ENCODE results near the gene CARD11.

Gene CARD11

DNA sequence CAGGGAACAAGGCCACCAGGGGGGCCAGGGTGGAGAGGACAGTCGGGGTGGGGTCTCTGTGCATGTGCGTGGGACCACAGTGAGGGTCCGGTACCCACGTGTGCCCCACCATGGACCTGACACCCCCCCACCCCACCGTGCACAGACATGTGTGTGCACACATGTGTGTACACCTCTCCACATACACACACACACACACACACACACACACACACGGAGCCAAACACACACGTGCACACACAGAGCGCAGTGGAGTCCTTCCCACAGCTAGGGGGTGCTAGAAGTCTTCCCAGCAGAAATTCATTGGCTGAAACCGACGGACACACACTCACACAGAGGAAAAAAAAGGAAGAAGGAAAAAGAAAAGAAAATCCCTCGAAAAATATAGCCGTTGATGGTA is 156.8 kb downstream of the CARD11 start:
- Histone ChIP-seq H4K91ac (ENCODE audit: low read depth, low read length) (no peak overlapping the region), H4K8ac (ENCODE audit: low read depth, low read length) (no peak overlapping the region), H2AFZ (ENCODE audit: insufficient read depth, low read length, poor library complexity) (no peak overlapping the region), H3K4me2 (ENCODE audit: low read length) (no peak overlapping the region), H3K27me3 (ENCODE audit: insufficient read depth, low read length) (no peaks in the 10 kb centered on the region), H3K36me3 (ENCODE audit: control insufficient read depth in 1 of 2, insufficient read depth in 2 of 2, low read length in 2 of 2) (no peaks in the 10 kb centered on the region), H3K9ac (ENCODE audit: low read length) (no peak overlapping the region), H3K79me2 (ENCODE audit: control insufficient read depth, insufficient read depth, low read length, poor library complexity) (no peaks in the 10 kb centered on the region), H3K27ac (ENCODE audit: low read depth, low read length) (no peak overlapping the region), H3K14ac (ENCODE audit: low read length) (no peak overlapping the region), H2BK120ac (ENCODE audit: insufficient read depth, low read length, poor library complexity) (no peak overlapping the region), H3K4me3 (ENCODE audit: low read depth, low read length) (peak overlapping the region; percentile 46), H3K23ac (ENCODE audit: low read length) (no peak overlapping the region), H3K4ac (ENCODE audit: low read depth, low read length) (no peak overlapping the region), H2AK5ac (ENCODE audit: low read length) (no peak overlapping the region), H3K9me3 (ENCODE audit: insufficient read depth, low read depth, low read length) (no peaks in the 10 kb centered on the region), H2BK5ac (ENCODE audit: low read depth, low read length, poor library complexity) (no peak overlapping the region), H2BK12ac (ENCODE audit: low read length) (no peak overlapping the region), H3K4me1 (ENCODE audit: control insufficient read depth in 1 of 2, insufficient read depth in 2 of 2, low read length in 2 of 2) (no peaks in the 10 kb centered on the region), H3K18ac (ENCODE audit: low read length) (no peak overlapping the region), H3K79me1 (ENCODE audit: low read length) (no peaks in the 10 kb centered on the region), H4K12ac (ENCODE audit: low read depth, low read length) (no peak overlapping the region)
- no CpG with 5 or more reads among the region's 12 CpGs for WGBS (ENCODE audit: extremely low coverage, insufficient coverage, insufficient read length)
- DNase-seq: peak; percentile 25 to 80

GRCh38 chr7:2886391-2886790 is 157.3 kb downstream of the CARD11 start:
- no peak for DNase-seq
- no peak overlapping the region for H2AFZ ChIP-seq (ENCODE audit: insufficient read depth, low read length, poor library complexity)
- H3K9me3 ChIP-seq (ENCODE audit: insufficient read depth, low read depth, low read length): no peaks in the 10 kb centered on the region
- H2BK12ac ChIP-seq (ENCODE audit: low read length): no peak overlapping the region
- H3K18ac ChIP-seq (ENCODE audit: low read length): no peak overlapping the region
- H3K4me2 ChIP-seq (ENCODE audit: low read length): no peak overlapping the region
- H3K23ac ChIP-seq (ENCODE audit: low read length): no peak overlapping the region
- no peaks in the 10 kb centered on the region for H3K36me3 ChIP-seq (ENCODE audit: control insufficient read depth in 1 of 2, insufficient read depth in 2 of 2, low read length in 2 of 2)
- no CpG with 5 or more reads among the region's 5 CpGs for WGBS (ENCODE audit: extremely low coverage, insufficient coverage, insufficient read length)
- no peak overlapping the region for H4K8ac ChIP-seq (ENCODE audit: low read depth, low read length)
- H4K12ac ChIP-seq (ENCODE audit: low read depth, low read length): no peak overlapping the region
- no peak overlapping the region for H3K4ac ChIP-seq (ENCODE audit: low read depth, low read length)
- H3K79me2 ChIP-seq (ENCODE audit: control insufficient read depth, insufficient read depth, low read length, poor library complexity): no peaks in the 10 kb centered on the region
- no peaks in the 10 kb centered on the region for H3K27me3 ChIP-seq (ENCODE audit: insufficient read depth, low read length)
- H4K91ac ChIP-seq (ENCODE audit: low read depth, low read length): no peak overlapping the region
- no peak overlapping the region for H2AK5ac ChIP-seq (ENCODE audit: low read length)
- H3K79me1 ChIP-seq (ENCODE audit: low read length): no peaks in the 10 kb centered on the region
- H3K14ac ChIP-seq (ENCODE audit: low read length): no peak overlapping the region
- no peak overlapping the region for H3K27ac ChIP-seq (ENCODE audit: low read depth, low read length)
- no peak overlapping the region for H2BK5ac ChIP-seq (ENCODE audit: low read depth, low read length, poor library complexity)
- H3K4me3 ChIP-seq (ENCODE audit: low read depth, low read length): no peak overlapping the region
- H2BK120ac ChIP-seq (ENCODE audit: insufficient read depth, low read length, poor library complexity): no peak overlapping the region
- no peak overlapping the region for H3K9ac ChIP-seq (ENCODE audit: low read length)
- no peaks in the 10 kb centered on the region for H3K4me1 ChIP-seq (ENCODE audit: control insufficient read depth in 1 of 2, insufficient read depth in 2 of 2, low read length in 2 of 2)

DNA sequence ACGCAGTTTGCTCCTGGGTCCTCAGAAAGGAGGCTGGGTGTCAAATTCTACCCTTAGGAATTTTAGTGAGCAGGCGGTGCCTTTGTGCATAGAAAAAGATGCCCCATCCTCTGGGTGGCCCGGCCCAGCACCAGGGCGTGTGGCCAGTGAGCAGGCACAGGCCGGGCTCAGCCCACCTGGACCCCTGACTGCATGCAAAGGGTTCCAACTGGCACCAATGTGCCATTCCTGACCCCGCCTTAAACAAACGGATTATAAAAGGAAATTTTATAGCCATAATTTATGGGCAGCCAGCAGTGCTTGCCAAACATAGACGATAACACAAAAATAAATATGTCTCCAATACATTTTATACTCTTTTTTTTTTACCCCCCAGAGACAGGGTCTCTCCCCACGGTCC is 159.5 kb downstream of the CARD11 start:
- no peaks in the 10 kb centered on the region for H3K27me3 ChIP-seq (ENCODE audit: insufficient read depth, low read length)
- no peaks in the 10 kb centered on the region for H3K4me1 ChIP-seq (ENCODE audit: control insufficient read depth in 1 of 2, insufficient read depth in 2 of 2, low read length in 2 of 2)
- H4K8ac ChIP-seq (ENCODE audit: low read depth, low read length): no peak overlapping the region
- no peak overlapping the region for H2BK120ac ChIP-seq (ENCODE audit: insufficient read depth, low read length, poor library complexity)
- no peak for DNase-seq
- H3K36me3 ChIP-seq (ENCODE audit: control insufficient read depth in 1 of 2, insufficient read depth in 2 of 2, low read length in 2 of 2): no peaks in the 10 kb centered on the region
- no CpG with 5 or more reads among the region's 9 CpGs for WGBS (ENCODE audit: extremely low coverage, insufficient coverage, insufficient read length)
- H2BK5ac ChIP-seq (ENCODE audit: low read depth, low read length, poor library complexity): no peak overlapping the region
- no peak overlapping the region for H3K18ac ChIP-seq (ENCODE audit: low read length)
- H3K4ac ChIP-seq (ENCODE audit: low read depth, low read length): no peak overlapping the region
- H3K79me1 ChIP-seq (ENCODE audit: low read length): no peaks in the 10 kb centered on the region
- H3K27ac ChIP-seq (ENCODE audit: low read depth, low read length): no peak overlapping the region
- H3K9me3 ChIP-seq (ENCODE audit: insufficient read depth, low read depth, low read length): peaks cover 9% of the 10 kb centered on the region
- no peak overlapping the region for H3K9ac ChIP-seq (ENCODE audit: low read length)
- H2BK12ac ChIP-seq (ENCODE audit: low read length): no peak overlapping the region
- H3K4me2 ChIP-seq (ENCODE audit: low read length): no peak overlapping the region
- no peak overlapping the region for H4K91ac ChIP-seq (ENCODE audit: low read depth, low read length)
- H3K23ac ChIP-seq (ENCODE audit: low read length): no peak overlapping the region
- H2AFZ ChIP-seq (ENCODE audit: insufficient read depth, low read length, poor library complexity): no peak overlapping the region
- H3K79me2 ChIP-seq (ENCODE audit: control insufficient read depth, insufficient read depth, low read length, poor library complexity): no peaks in the 10 kb centered on the region
- H4K12ac ChIP-seq (ENCODE audit: low read depth, low read length): no peak overlapping the region
- no peak overlapping the region for H3K4me3 ChIP-seq (ENCODE audit: low read depth, low read length)
- no peak overlapping the region for H3K14ac ChIP-seq (ENCODE audit: low read length)
- no peak overlapping the region for H2AK5ac ChIP-seq (ENCODE audit: low read length)

GRCh38 chr7:2883101-2883500 is 160.6 kb downstream of the CARD11 start:
- no peak overlapping the region for H3K9ac ChIP-seq (ENCODE audit: low read length)
- H3K79me2 ChIP-seq (ENCODE audit: control insufficient read depth, insufficient read depth, low read length, poor library complexity): no peaks in the 10 kb centered on the region
- H4K8ac ChIP-seq (ENCODE audit: low read depth, low read length): no peak overlapping the region
- peaks cover 10% of the 10 kb centered on the region for H3K9me3 ChIP-seq (ENCODE audit: insufficient read depth, low read depth, low read length)
- H3K4me1 ChIP-seq (ENCODE audit: control insufficient read depth in 1 of 2, insufficient read depth in 2 of 2, low read length in 2 of 2): no peaks in the 10 kb centered on the region
- no peak overlapping the region for H4K12ac ChIP-seq (ENCODE audit: low read depth, low read length)
- H3K4me3 ChIP-seq (ENCODE audit: low read depth, low read length): no peak overlapping the region
- H2BK12ac ChIP-seq (ENCODE audit: low read length): no peak overlapping the region
- WGBS (ENCODE audit: extremely low coverage, insufficient coverage, insufficient read length): no CpG with 5 or more reads among the region's 17 CpGs
- no peak overlapping the region for H3K4me2 ChIP-seq (ENCODE audit: low read length)
- no peak overlapping the region for H3K27ac ChIP-seq (ENCODE audit: low read depth, low read length)
- no peak overlapping the region for H4K91ac ChIP-seq (ENCODE audit: low read depth, low read length)
- H3K4ac ChIP-seq (ENCODE audit: low read depth, low read length): no peak overlapping the region
- no peak overlapping the region for H2BK5ac ChIP-seq (ENCODE audit: low read depth, low read length, poor library complexity)
- no peaks in the 10 kb centered on the region for H3K27me3 ChIP-seq (ENCODE audit: insufficient read depth, low read length)
- no peak overlapping the region for H3K14ac ChIP-seq (ENCODE audit: low read length)
- no peak overlapping the region for H3K18ac ChIP-seq (ENCODE audit: low read length)
- H2BK120ac ChIP-seq (ENCODE audit: insufficient read depth, low read length, poor library complexity): no peak overlapping the region
- H2AFZ ChIP-seq (ENCODE audit: insufficient read depth, low read length, poor library complexity): no peak overlapping the region
- no peaks in the 10 kb centered on the region for H3K36me3 ChIP-seq (ENCODE audit: control insufficient read depth in 1 of 2, insufficient read depth in 2 of 2, low read length in 2 of 2)
- H2AK5ac ChIP-seq (ENCODE audit: low read length): no peak overlapping the region
- no peak for DNase-seq
- H3K79me1 ChIP-seq (ENCODE audit: low read length): no peaks in the 10 kb centered on the region
- no peak overlapping the region for H3K23ac ChIP-seq (ENCODE audit: low read length)

All from trophoblast cell (in vitro differentiated cells and primary cell).